Measurements from ENCODE around the gene CACNA1B.
"Not testable (repeated sequence)": the region's sequence is repeated elsewhere in the genome, so short reads cannot be mapped to it uniquely, and the experiment has no call there.

GRCh38 chr9:138107039-138107438 is 229.5 kb downstream of the CACNA1B start:
- TF ChIP-seq YY1 (IDR thresholded peaks at IDR 0.05; ENCODE audit: insufficient read depth, insufficient read length); ZNF274 (IDR thresholded peaks at IDR 0.05; ENCODE audit: low read depth, low read length): not testable (repeated sequence)
